Hippocampal formation (tissue), 2 donors: ENCODE data around the gene LUC7L2.
"Not testable (repeated sequence)": the region's sequence is repeated elsewhere in the genome, so short reads cannot be mapped to it uniquely, and the experiment has no call there.

ENCODE experiments used
- DNase-seq, 2 donors: peaks; one replicate each; lab custom pipeline; 2025; lab: John Stamatoyannopoulos, UW

LUC7L2 gene

GRCh38 chr7:139397192-139397591, 37.5 kb downstream of the LUC7L2 start:
- DNase-seq = no peak

- no peak for DNase-seq
These were observed 43.9 kb downstream of the LUC7L2 start for GRCh38 chr7:139403601-139404000.

DNA sequence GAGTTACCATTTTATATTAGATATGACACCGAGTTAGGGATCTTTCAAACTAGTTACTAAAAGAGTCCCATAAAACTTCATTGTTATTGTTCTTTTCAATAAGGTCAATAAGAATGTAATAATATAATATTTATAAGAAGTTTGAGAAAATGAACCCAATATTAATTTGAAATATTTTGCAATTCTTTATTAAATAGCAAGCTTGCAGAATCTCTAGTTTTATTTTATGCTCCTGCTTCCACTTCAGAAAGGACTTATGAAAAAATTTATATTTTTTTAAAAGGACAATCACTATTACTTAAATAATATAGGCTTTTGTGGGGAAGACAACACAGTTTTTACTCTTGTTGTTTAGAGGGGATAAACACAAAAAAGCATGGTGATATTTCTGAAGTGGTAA, 47.9 kb downstream of the LUC7L2 start:
- DNase-seq = no peak

DNA sequence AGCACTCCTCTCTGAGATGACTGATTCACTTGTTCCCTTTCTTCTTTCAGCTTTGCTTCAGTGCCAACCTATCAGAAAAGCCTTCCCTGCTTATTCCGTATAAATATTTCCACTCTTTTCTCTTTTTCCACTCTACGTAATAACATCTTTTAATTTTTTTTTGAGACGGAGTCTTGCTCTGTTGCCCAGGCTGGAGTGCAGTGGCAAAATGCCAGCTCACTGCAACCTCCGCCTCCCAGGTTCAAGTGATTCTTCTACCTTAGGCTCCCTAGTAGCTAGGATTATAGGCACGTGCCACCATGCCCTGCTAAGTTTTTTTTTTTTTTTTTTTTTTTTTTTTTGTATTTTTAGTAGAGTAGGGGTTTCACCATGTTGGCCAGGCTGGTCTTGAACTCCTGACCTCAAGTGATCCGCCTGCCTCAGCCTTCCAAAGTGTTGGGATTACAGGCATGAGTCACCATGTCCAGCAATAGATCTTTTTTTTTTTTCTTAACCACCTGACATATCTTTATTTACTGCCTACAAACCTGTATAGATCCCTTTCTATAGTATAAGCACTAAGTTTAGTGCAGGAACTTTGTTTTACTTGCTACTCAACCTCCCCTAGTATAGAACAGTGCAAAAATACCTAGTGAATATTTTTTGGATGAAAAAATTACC, 55.2 kb downstream of the LUC7L2 start:
- DNase-seq = not testable (repeated sequence)

- DNase-seq = no peak
These were observed 56.7 kb downstream of the LUC7L2 start for GRCh38 chr7:139416405-139416804.

DNA sequence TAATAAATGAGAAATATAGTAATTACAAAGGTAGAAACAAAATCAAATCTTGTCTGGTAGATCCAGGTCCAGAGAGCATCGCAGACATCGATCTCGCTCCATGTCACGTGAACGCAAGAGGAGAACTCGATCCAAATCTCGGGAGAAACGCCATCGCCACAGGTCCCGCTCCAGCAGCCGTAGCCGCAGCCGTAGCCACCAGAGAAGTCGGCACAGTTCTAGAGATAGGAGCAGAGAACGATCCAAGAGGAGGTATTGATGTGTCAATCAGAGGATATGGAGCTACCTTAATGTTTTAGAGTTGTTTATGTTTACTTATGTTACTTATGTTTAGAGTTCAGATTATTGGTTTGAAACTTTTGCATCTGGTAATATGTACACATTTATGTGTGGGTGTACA, 57.8 kb downstream of the LUC7L2 start:
- no peak for DNase-seq

GRCh38 chr7:139421123-139421522, 61.4 kb downstream of the LUC7L2 start:
- DNase-seq = no peak

DNA sequence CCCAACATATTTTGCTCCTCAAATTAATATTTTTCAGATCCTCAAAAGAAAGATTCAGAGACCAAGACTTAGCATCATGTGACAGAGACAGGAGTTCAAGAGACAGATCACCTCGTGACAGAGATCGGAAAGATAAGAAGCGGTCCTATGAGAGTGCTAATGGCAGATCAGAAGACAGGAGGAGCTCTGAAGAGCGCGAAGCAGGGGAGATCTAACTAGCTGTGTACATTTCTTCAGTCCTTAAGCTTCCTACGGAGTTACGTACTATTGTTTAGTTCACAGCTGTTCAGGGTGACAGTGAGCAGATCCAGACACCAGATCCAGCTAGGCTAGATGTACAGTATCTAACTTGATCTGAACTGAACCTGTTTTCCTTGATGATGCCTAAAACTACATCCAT, 62.4 kb downstream of the LUC7L2 start:
- peak in 1 of 2 donors; percentile 9 for DNase-seq

GRCh38 chr7:139423091-139423490, 63.4 kb downstream of the LUC7L2 start:
- DNase-seq = peak in 1 of 2 donors; percentile 51

DNA sequence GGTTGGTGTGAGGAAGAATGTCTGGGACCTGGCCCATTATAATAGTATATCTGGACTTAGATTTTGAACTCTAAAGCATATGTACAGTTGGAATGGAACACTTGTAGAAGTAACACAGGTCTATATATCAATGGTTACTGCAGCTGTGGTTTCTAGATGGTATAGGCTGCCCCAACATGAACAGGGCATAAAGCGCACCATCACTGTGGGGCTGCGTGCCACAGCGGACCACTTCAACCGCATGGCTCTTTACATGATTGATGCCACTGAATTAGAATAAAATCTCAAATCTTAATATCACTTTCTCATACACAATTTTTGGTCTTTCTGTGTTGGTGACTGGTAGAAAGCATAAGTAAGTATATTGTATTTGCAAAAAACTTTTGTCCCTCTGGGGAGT, 64.3 kb downstream of the LUC7L2 start:
- no peak for DNase-seq

- DNase-seq = not testable (repeated sequence)
These were observed 66.0 kb downstream of the LUC7L2 start for GRCh38 chr7:139425701-139426100.

DNA sequence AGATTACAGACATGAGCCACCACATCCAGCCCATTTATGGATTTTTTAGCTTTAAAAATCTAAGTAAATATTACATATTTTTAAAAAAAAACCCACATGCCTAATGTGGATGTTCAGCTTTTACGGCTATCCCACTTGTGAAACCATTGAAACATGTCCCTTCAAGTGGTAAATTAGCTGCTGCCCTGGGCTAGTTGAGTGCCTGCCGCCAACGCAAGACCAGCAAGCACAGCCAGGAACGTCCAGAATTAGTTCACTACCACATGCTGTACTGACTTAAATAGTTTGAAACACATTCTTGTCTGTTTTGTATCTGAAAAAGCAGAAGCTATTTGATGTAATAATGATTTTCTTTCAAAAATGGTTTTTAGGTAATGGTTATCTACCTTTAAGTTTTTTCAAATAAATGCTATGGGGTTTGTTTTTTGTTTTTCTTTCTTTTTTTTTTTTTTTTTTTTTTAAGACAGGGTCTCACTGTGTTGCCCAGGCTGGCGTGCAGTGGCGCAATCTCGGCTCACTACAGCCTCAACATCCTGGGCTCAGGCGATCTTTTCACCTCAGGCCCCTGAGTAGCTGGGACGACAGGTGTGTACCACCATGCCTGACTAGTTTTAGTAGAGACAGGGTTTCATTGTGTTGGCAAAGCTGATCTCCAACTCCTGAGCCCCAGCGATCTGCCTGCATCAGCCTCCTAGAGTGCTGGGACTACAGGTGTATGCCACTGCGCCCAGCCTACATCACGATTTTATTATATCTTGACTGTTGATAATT, 66.7 kb downstream of the LUC7L2 start:
- no peak for DNase-seq

- no peak for DNase-seq
These were observed 67.3 kb downstream of the LUC7L2 start for GRCh38 chr7:139427029-139427420.

DNA sequence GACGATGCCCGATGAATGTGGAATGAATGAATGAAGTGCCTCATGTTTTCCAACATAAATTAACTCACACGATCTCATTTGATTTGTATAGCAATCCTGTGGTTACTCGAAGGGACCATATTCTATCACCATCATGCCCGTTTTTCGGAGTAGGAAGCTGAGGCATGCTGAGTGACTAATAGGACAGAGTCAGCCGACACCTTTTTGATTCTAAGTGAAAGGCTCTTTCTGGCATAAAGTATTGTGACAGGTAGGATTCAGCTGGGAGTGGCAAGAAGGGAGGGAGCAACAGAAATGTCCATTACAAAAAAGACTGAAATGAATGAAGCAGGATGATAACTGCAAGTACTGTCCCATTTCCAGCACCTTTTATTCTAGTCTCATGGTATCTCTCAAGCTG, 68.1 kb downstream of the LUC7L2 start:
- DNase-seq = no peak

DNA sequence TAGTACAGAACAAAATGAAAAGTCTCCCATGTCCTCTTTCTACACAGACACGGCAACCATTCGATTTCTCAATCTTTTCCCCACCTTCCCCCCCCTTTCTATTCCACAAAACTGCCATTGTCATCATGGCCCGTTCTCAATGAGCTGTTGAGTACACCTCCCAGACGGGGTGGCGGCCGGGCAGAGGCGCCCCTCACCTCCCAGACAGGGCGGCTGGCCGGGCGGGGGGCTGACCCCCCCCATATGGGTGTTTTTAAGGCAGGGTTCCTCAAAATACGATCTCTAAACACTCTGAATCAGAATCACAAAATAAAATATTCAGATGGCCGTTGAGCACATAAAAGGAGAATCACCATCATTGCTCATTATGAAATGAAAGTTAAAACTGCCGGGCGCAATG, 70.0 kb downstream of the LUC7L2 start:
- DNase-seq = not testable (repeated sequence)

- DNase-seq = no peak
These were observed 70.7 kb downstream of the LUC7L2 start for GRCh38 chr7:139430443-139430842.

DNA sequence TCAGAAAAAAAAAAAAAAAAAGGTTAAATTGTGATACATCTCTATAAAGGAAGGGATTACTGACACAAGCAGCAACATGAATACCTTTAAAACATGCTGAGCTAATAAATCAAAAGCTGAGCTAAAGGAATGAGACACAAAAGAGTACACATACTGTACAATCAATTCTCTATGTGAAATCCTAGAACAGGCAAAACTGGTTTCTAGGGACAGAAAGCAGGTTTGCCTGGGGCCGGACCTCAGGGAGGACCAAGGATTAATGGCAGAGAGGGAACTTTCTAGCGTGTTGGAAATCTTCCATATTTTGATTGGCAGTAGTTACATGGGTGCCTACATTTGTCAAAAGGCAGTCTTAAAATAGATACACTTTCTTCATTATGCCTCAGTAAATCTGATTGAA, 71.3 kb downstream of the LUC7L2 start:
- no peak for DNase-seq

DNA sequence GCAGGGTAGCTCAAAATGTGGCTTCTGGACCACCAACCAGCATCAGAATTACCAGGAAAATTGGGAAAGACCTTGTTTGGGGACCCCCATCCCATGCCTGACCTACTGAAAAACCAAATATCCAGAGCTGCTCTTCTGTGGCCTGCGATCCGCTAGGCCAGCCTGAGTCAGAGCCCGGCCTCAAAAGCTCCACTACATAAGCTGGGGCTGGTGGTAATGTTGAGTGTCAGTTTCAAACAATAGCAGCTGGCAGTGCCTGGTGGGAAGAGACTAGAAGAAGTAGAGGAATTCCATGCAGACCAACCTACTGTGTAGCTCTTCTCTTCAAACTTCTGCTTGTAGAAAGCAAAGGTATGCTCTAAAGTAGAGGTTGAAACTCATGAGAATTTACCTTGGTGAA, 71.8 kb downstream of the LUC7L2 start:
- DNase-seq = no peak

- no peak for DNase-seq
These were observed 77.1 kb downstream of the LUC7L2 start for GRCh38 chr7:139436806-139437205.

GRCh38 chr7:139439375-139439774, 79.7 kb downstream of the LUC7L2 start:
- DNase-seq = no peak

- no peak for DNase-seq
These were observed 82.3 kb downstream of the LUC7L2 start for GRCh38 chr7:139441961-139442360.

DNA sequence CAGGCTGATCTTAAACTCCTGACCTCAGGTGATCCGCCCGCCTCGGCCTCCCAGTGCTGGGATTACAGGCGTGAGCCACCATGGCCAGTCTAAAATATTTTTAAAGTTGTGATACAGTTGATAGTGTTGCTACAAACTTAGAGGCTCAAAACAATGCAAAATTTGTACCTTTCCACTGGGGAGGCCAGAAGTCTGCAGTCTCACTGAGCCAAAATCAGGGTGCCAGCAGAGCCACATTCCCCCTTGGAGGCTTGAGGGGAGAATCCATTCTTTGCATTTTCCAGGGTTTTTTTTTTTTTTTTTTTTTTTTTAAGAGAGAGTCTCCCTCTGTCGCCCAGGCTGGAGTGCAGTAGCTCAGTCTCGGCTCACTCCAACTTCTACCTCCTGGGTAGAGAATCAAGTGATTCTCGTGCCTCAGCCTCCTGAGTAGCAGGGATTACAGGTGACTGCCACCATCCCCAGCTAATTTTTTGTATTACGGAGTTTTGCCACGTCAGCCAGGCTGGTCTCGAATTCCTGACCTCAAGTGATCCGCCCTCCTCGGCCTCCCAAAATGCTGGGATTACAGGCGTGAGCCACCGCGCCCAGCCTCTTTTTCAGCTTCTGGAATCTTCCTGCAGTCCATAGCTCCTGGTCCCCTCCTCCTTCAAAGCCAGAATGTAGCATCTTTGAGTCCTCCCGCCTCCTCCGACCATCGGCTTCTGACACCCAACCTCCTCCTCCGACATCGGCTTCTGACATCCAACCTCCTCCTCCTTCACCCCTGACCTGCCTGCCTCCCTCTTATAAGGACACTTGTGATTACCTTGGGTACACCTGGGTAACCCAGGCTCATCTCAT, 86.6 kb downstream of the LUC7L2 start:
- DNase-seq = no peak

DNA sequence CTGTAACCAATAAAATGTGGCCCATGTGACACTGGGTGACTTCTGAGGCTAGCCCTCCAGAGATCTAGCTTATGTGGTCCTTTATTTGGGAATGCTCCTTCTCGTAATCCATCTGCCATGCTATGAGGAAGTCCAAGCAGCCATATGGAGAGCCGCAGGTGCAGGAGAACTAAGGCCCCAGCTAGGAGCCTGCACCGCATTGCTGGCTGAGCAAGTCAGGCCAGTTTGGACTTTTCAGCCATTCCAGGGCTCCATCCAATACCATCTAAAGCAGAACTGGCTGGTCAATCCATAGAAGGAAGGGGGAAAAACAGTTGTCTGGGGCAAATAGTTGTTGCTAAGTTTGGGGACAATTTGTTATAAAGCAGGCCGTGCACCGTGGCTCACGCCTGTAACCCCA, 91.2 kb downstream of the LUC7L2 start:
- no peak for DNase-seq
